Measurements from ENCODE around the gene POLR3G.

The POLR3G gene

GRCh38 chr5:90477621-90478215, 3.1 kb downstream of the POLR3G start:
- DNase-seq (ENCODE audit: low spot score), result no peak
- peak overlapping the region in 1 of 2 donors; percentile 33 for H3K27ac ChIP-seq
- peak overlapping the region; percentile 32 for H3K4me3 ChIP-seq
- TF ChIP-seq CTCF (IDR thresholded peaks at IDR 0.05), result no peak

- H3K4me3 ChIP-seq, result no peak overlapping the region
- no peak overlapping the region for H3K27ac ChIP-seq
- TF ChIP-seq CTCF (IDR thresholded peaks at IDR 0.05), result no peak
- no peak for DNase-seq (ENCODE audit: low spot score)
Observed at GRCh38 chr5:90479611-90480385, 5.1 kb downstream of the POLR3G start.

GRCh38 chr5:90480699-90481098, 6.0 kb downstream of the POLR3G start:
- no peak for TF ChIP-seq CTCF (IDR thresholded peaks at IDR 0.05)
- Histone ChIP-seq H3K27ac (no peak overlapping the region), H3K4me3 (no peak overlapping the region)
- DNase-seq (ENCODE audit: low spot score), result no peak

GRCh38 chr5:90483206-90483605, 8.5 kb downstream of the POLR3G start:
- Histone ChIP-seq H3K4me3 (no peak overlapping the region), H3K27ac (no peak overlapping the region)
- TF ChIP-seq CTCF (IDR thresholded peaks at IDR 0.05), result no peak
- DNase-seq (ENCODE audit: low spot score), result no peak

- Histone ChIP-seq H3K4me3 (no peak overlapping the region), H3K27ac (no peak overlapping the region)
- TF ChIP-seq CTCF (IDR thresholded peaks at IDR 0.05), result no peak
- no peak for DNase-seq (ENCODE audit: low spot score)
Observed at GRCh38 chr5:90484540-90484939, 9.9 kb downstream of the POLR3G start.

GRCh38 chr5:90488791-90489190, 14.1 kb downstream of the POLR3G start:
- DNase-seq (ENCODE audit: low spot score), result no peak
- no peak overlapping the region for H3K4me3 ChIP-seq
- no peak overlapping the region for H3K27ac ChIP-seq
- TF ChIP-seq CTCF (IDR thresholded peaks at IDR 0.05), result no peak

GRCh38 chr5:90494043-90494442, 19.4 kb downstream of the POLR3G start:
- no peak overlapping the region for H3K27ac ChIP-seq
- no peak overlapping the region for H3K4me3 ChIP-seq
- no peak for DNase-seq (ENCODE audit: low spot score)
- no peak for TF ChIP-seq CTCF (IDR thresholded peaks at IDR 0.05)

Data from coronary artery (tissue), 2 donors.